KMS-11 (cell line): ENCODE measurements around the gene MSH3.
A peak's percentile ranks its signal among the peaks of the same experiment; 100 is the strongest.

Source experiments
- H2AFZ ChIP-seq: fragments of 200-600 bp; sonication (generic); 2 replicates; pipeline ENCODE4 v1.6.1; 2016; ENCODE audit warnings: antibody characterized with exemption, mixed run types, low read depth
- H3K27ac ChIP-seq: fragments of 200-600 bp; sonication (generic); 2 replicates; pipeline ENCODE4 v1.6.1; 2016; ENCODE audit warnings: mild to moderate bottlenecking, mixed run types
- H3K27me3 ChIP-seq: fragments of 200-600 bp; sonication (generic); 2 replicates; pipeline ENCODE4 v1.6.1; 2017; ENCODE audit warnings: mild to moderate bottlenecking, low read depth, mixed run types, moderate library complexity; ENCODE audit not compliant: insufficient read depth
- H3K36me3 ChIP-seq: fragments of 200-600 bp; sonication (generic); 2 replicates; pipeline ENCODE4 v1.6.1; 2017; ENCODE audit warnings: mild to moderate bottlenecking, mixed run types; ENCODE audit not compliant: insufficient read depth
- H3K4me1 ChIP-seq: fragments of 200-600 bp; sonication (generic); 2 replicates; pipeline ENCODE4 v1.6.1; 2016; ENCODE audit warnings: mild to moderate bottlenecking, low read depth, mixed run types; ENCODE audit not compliant: poor library complexity, severe bottlenecking
- H3K4me2 ChIP-seq: fragments of 200-600 bp; sonication (generic); 2 replicates; pipeline ENCODE4 v1.7.0; 2016; ENCODE audit warnings: mild to moderate bottlenecking, mixed run types
- H3K4me3 ChIP-seq: fragments of 200-600 bp; sonication (generic); IDR thresholded peaks from 2 replicates; pipeline ENCODE4 v1.6.1; 2017; ENCODE audit warnings: low read depth, low read length, mixed read lengths; ENCODE audit not compliant: insufficient read depth
- H3K79me2 ChIP-seq: fragments of 200-600 bp; sonication (generic); 2 replicates; pipeline ENCODE4 v1.6.1; 2016; ENCODE audit warnings: low read depth, mixed run types; ENCODE audit not compliant: insufficient read depth
- H3K9ac ChIP-seq: fragments of 200-600 bp; sonication (generic); 2 replicates; pipeline ENCODE4 v1.6.1; 2016; ENCODE audit warnings: mild to moderate bottlenecking, mixed run types
- H4K20me1 ChIP-seq: fragments of 200-600 bp; sonication (generic); 2 replicates; pipeline ENCODE4 v1.6.1; 2016; ENCODE audit warnings: mild to moderate bottlenecking, mixed run types; ENCODE audit not compliant: insufficient read depth
- TF ChIP-seq, protein P1 (sequence below): fragments of 200-600 bp; sonication (generic); conservative IDR thresholded peaks from 2 replicates; pipeline ENCODE4 v1.6.1; 2017; ENCODE audit warnings: low read depth, mild to moderate bottlenecking, antibody characterized with exemption, low read length, moderate library complexity, mixed read lengths

MSH3 gene

DNA sequence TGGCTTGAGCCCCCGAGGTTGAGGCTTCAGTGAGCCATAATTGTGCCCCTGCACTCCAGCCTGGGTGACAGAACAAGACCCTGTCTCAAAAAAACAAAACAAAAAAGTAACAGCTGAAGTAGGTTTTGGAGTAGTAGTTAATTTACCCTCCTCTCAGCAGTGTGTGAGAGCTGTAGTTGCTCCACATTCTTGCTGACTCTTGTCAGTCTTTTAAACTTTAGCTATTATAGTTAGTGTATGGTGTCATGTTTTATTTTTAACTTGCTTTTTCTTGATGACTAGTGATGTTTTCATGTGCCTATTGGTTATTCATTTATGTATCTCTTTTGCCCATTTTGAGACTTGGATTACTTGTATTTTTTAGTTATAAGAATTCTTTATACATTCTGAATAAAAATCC is 53.2 kb downstream of the MSH3 start:
- TF ChIP-seq, protein P1, sequence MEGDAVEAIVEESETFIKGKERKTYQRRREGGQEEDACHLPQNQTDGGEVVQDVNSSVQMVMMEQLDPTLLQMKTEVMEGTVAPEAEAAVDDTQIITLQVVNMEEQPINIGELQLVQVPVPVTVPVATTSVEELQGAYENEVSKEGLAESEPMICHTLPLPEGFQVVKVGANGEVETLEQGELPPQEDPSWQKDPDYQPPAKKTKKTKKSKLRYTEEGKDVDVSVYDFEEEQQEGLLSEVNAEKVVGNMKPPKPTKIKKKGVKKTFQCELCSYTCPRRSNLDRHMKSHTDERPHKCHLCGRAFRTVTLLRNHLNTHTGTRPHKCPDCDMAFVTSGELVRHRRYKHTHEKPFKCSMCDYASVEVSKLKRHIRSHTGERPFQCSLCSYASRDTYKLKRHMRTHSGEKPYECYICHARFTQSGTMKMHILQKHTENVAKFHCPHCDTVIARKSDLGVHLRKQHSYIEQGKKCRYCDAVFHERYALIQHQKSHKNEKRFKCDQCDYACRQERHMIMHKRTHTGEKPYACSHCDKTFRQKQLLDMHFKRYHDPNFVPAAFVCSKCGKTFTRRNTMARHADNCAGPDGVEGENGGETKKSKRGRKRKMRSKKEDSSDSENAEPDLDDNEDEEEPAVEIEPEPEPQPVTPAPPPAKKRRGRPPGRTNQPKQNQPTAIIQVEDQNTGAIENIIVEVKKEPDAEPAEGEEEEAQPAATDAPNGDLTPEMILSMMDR = no peak
- H3K4me1 ChIP-seq = peaks cover 29% of the 10 kb centered on the region
- no peaks in the 10 kb centered on the region for H3K27me3 ChIP-seq
- no peak overlapping the region for H3K4me3 ChIP-seq
- H2AFZ ChIP-seq = no peak overlapping the region
- no peak overlapping the region for H3K27ac ChIP-seq
- no peaks in the 10 kb centered on the region for H3K79me2 ChIP-seq
- H3K4me2 ChIP-seq = no peak overlapping the region
- H3K36me3 ChIP-seq = no peaks in the 10 kb centered on the region
- H3K9ac ChIP-seq = no peak overlapping the region
- H4K20me1 ChIP-seq = no peaks in the 10 kb centered on the region

DNA sequence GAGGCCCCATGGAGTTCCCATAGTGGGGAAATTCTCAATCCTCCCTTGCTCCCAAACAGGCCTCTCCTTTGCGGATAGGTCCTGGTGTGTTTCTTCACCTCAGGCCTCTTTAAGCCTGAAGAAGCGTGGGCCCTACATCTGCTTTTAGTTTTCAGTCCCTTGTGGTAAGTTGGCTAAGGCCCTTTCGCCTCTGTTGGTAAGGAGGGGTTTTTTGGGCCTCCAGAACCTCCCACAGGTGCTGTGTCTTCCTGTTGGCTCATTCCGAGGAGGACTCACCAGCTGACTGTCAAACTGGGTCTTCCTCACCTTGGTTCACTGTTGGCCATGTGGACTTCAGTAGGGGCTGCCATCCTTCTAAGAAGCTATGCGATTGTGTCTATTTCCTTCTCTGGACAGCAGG is 56.8 kb downstream of the MSH3 start:
- TF ChIP-seq, protein P1 = no peak
- Histone ChIP-seq H3K27ac (no peak overlapping the region), H4K20me1 (no peaks in the 10 kb centered on the region)

DNA sequence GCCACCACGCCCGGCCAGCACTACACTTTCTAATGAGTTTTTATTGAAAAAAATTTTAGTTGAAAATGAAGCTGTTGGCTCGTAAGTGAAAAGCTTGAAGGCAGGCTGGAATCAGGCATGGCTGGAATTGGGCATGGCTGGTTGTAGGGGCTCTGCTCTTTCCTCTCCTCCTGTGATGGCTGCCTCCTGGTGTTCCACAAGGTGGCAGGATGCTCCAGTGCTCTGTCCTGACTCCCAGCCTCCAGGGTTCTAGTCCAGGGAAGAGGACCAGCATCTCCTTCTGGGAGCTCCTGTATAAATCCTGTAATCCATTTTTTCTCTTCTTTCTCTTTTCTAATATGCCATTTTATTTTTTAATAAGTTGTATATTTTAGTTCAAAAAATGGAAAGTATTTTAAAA is 57.5 kb downstream of the MSH3 start:
- H3K4me1 ChIP-seq = peaks cover 20% of the 10 kb centered on the region
- no peak overlapping the region for H3K27ac ChIP-seq
- H3K4me3 ChIP-seq = no peak overlapping the region
- H3K79me2 ChIP-seq = no peaks in the 10 kb centered on the region
- H3K9ac ChIP-seq = no peak overlapping the region
- no peaks in the 10 kb centered on the region for H3K27me3 ChIP-seq
- H3K4me2 ChIP-seq = no peak overlapping the region
- no peak overlapping the region for H2AFZ ChIP-seq
- H3K36me3 ChIP-seq = no peaks in the 10 kb centered on the region
- TF ChIP-seq, protein P1 = 0 out of 2 replicates have a peak, but pooled peaks have one; percentile 37
- no peaks in the 10 kb centered on the region for H4K20me1 ChIP-seq

More for the DNA sequence above, 56.8 kb downstream of the MSH3 start:
- Histone ChIP-seq H2AFZ (no peak overlapping the region), H3K4me1 (peaks cover 20% of the 10 kb centered on the region), H3K27me3 (no peaks in the 10 kb centered on the region), H3K79me2 (no peaks in the 10 kb centered on the region), H3K9ac (no peak overlapping the region), H3K4me2 (no peak overlapping the region), H3K36me3 (no peaks in the 10 kb centered on the region), H3K4me3 (no peak overlapping the region)

DNA sequence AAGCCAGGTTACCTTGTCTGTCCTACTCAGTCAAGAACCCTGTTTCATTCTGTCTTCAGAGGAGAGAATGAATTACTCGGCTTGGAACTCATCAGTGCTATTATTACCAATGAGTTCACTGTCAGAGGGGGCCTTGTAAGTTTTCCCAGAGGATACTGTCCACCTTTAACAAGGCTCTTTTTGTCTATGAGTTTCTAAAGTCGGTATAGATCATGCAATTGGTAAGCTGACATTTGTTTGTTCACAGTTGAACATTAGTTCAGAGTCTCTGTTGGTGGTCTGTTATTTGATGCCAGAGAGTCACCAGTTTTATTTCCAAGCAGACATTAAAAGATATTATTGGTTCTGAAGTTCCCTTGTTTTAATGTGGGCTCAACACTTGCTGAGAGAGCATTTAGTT is 58.5 kb downstream of the MSH3 start:
- H3K9ac ChIP-seq = no peak overlapping the region
- TF ChIP-seq, protein P1 = no peak
- H3K4me1 ChIP-seq = peaks cover 10% of the 10 kb centered on the region
- H3K79me2 ChIP-seq = no peaks in the 10 kb centered on the region
- no peaks in the 10 kb centered on the region for H3K27me3 ChIP-seq
- H3K4me2 ChIP-seq = no peak overlapping the region
- no peak overlapping the region for H2AFZ ChIP-seq
- no peak overlapping the region for H3K27ac ChIP-seq
- H3K4me3 ChIP-seq = no peak overlapping the region
- no peaks in the 10 kb centered on the region for H3K36me3 ChIP-seq
- no peaks in the 10 kb centered on the region for H4K20me1 ChIP-seq
